B cell (primary cell): ENCODE measurements around the gene ILK.

Source experiments
- EZH2 ChIP-seq: IDR thresholded peaks from 2 replicates; pipeline ENCODE4 v1.6.1; 2012; ENCODE audit warnings: borderline replicate concordance, low read depth, mild to moderate bottlenecking, moderate library complexity, low read length; ENCODE audit not compliant: insufficient read depth, poor library complexity, severe bottlenecking
- TF ChIP-seq, protein P1 (sequence below): fragments of 200-600 bp; IDR thresholded peaks from one replicate; pipeline ENCODE4 v1.8.0; 2022; ENCODE audit warnings: antibody characterized with exemption, mild to moderate bottlenecking

GRCh38 chr11:6627762-6628241 lies 24.2 kb downstream of the ILK start:
- TF ChIP-seq, protein P1, sequence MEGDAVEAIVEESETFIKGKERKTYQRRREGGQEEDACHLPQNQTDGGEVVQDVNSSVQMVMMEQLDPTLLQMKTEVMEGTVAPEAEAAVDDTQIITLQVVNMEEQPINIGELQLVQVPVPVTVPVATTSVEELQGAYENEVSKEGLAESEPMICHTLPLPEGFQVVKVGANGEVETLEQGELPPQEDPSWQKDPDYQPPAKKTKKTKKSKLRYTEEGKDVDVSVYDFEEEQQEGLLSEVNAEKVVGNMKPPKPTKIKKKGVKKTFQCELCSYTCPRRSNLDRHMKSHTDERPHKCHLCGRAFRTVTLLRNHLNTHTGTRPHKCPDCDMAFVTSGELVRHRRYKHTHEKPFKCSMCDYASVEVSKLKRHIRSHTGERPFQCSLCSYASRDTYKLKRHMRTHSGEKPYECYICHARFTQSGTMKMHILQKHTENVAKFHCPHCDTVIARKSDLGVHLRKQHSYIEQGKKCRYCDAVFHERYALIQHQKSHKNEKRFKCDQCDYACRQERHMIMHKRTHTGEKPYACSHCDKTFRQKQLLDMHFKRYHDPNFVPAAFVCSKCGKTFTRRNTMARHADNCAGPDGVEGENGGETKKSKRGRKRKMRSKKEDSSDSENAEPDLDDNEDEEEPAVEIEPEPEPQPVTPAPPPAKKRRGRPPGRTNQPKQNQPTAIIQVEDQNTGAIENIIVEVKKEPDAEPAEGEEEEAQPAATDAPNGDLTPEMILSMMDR = no peak
- TF ChIP-seq EZH2 = no peak
